GM10248 (cell line): Measurements from ENCODE around the gene PDE4D.

Experiments
- CTCF ChIA-PET: fragments of 300-600 bp; sonication (Branson Sonifier 250); formaldehyde crosslinking; extraction: SDS; loops from one replicate; lab custom pipeline; 2021; ENCODE audit warnings: antibody characterized with exemption; lab: Yijun Ruan, JAX
- POLR2A ChIA-PET: fragments of 350-650 bp; sonication (Branson Sonifier 250); formaldehyde crosslinking; extraction: SDS; loops from one replicate; lab custom pipeline; 2020; ENCODE audit warnings: antibody characterized with exemption; lab: Yijun Ruan, JAX
- DNase-seq: peaks from one replicate; pipeline ENCODE4 v3.0.0; 2012; ENCODE audit errors: extremely low spot score
- CTCF ChIP-seq: IDR thresholded peaks from 2 replicates; pipeline ENCODE4 v1.5.1; 2012; ENCODE audit warnings: mild to moderate bottlenecking, low read depth; ENCODE audit errors: extremely low read depth, missing control alignments, control extremely low read depth

Gene PDE4D

GRCh38 chr5:59837071-59837470, 56.5 kb downstream of the PDE4D start:
- TF ChIP-seq CTCF, result no peak
- DNase-seq, result no peak
- CTCF ChIA-PET, result interaction anchor here (1.5 kb wide), 1 partner anchor 9 kb away, joined by 4 read pairs; no protein-coding TSS in a partner anchor
- POLR2A ChIA-PET, result no interaction called here

- no peak for DNase-seq
- no peak for TF ChIP-seq CTCF
- ChIA-PET CTCF (interaction anchor here (1.8 kb wide), 1 partner anchor 26 kb away, joined by 5 read pairs; no protein-coding TSS in a partner anchor), POLR2A (no interaction called here)
These were observed 57.7 kb downstream of the PDE4D start for GRCh38 chr5:59835800-59836199.

GRCh38 chr5:59833448-59833847, 60.1 kb downstream of the PDE4D start:
- no peak for TF ChIP-seq CTCF
- POLR2A ChIA-PET, result no interaction called here
- no peak for DNase-seq
- CTCF ChIA-PET, result no interaction called here

GRCh38 chr5:59832577-59833301, 60.8 kb downstream of the PDE4D start:
- no peak for DNase-seq
- POLR2A ChIA-PET, result no interaction called here
- TF ChIP-seq CTCF, result no peak
- CTCF ChIA-PET, result no interaction called here

GRCh38 chr5:59831326-59832010, 62.1 kb downstream of the PDE4D start:
- no peak for TF ChIP-seq CTCF
- POLR2A ChIA-PET, result interaction anchor here (0.7 kb wide), 1 partner anchor 11 kb away, joined by 7 read pairs; no protein-coding TSS in a partner anchor
- DNase-seq, result no peak
- CTCF ChIA-PET, result interaction anchor here (0.7 to 1.8 kb wide), 4 partner anchors 9 to 22 kb away, joined by 3 to 7 read pairs (median 4); no protein-coding TSS in a partner anchor

- DNase-seq, result no peak
- CTCF ChIA-PET, result interaction anchor here (1.5 to 1.8 kb wide), 3 partner anchors 12 to 21 kb away, joined by 4 to 7 read pairs (median 6); no protein-coding TSS in a partner anchor
- no peak for TF ChIP-seq CTCF
- POLR2A ChIA-PET, result interaction anchor here (0.7 kb wide), 1 partner anchor 10 kb away, joined by 7 read pairs; no protein-coding TSS in a partner anchor
These were observed 62.9 kb downstream of the PDE4D start for GRCh38 chr5:59830536-59831200.
